ENCODE data around the gene KDM4C.
A peak's percentile ranks its signal among the peaks of the same experiment; 100 is the strongest.

Gene KDM4C

DNA sequence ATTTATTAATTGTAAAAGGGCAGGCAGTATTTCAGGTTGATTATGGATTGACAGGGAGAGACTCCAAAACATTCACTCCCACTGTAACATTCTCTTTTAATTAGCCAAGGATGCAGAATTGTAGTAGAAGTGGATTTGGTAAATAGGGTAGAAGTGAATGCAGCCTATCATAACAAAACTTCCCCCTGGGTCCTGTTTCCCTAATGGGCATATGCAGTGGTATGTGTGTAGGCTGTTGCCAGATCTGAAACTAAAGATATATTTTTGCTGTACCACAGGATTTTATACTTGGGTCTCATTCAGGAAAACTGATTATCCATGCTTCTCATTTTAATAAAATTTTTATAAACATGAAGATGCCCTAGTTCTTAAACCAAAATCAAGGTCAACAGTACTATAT lies 351.2 kb downstream of the KDM4C start:
- no peak overlapping the region for H3K4me3 ChIP-seq (ENCODE audit: low read depth, low read length)
- no peaks in the 10 kb centered on the region for H3K36me3 ChIP-seq
- no peak for TF ChIP-seq CTCF (IDR thresholded peaks at IDR 0.05; ENCODE audit: low read depth, low read length)
- H3K9me3 ChIP-seq = no peaks in the 10 kb centered on the region
- no peaks in the 10 kb centered on the region for H3K4me1 ChIP-seq
- no peaks in the 10 kb centered on the region for H3K27me3 ChIP-seq
- DNase-seq = no peak

GRCh38 chr9:7111413-7111812 lies 353.6 kb downstream of the KDM4C start:
- no peaks in the 10 kb centered on the region for H3K36me3 ChIP-seq

GRCh38 chr9:7115606-7116005 lies 357.8 kb downstream of the KDM4C start:
- DNase-seq = peak; percentile 51
- Histone ChIP-seq H3K36me3 (no peaks in the 10 kb centered on the region), H3K9me3 (no peaks in the 10 kb centered on the region), H3K4me1 (peaks cover 4% of the 10 kb centered on the region), H3K4me3 (ENCODE audit: low read depth, low read length) (no peak overlapping the region), H3K27me3 (no peaks in the 10 kb centered on the region)
- TF ChIP-seq CTCF (IDR thresholded peaks at IDR 0.05; ENCODE audit: low read depth, low read length) = no peak

More at GRCh38 chr9:7111413-7111812, 353.6 kb downstream of the KDM4C start:
- no peaks in the 10 kb centered on the region for H3K9me3 ChIP-seq
- no peak for TF ChIP-seq CTCF (IDR thresholded peaks at IDR 0.05; ENCODE audit: low read depth, low read length)
- H3K4me3 ChIP-seq (ENCODE audit: low read depth, low read length) = no peak overlapping the region
- H3K27me3 ChIP-seq = no peaks in the 10 kb centered on the region
- H3K4me1 ChIP-seq = peaks cover 4% of the 10 kb centered on the region
- no peak for DNase-seq

- DNase-seq = no peak
- no peak for TF ChIP-seq CTCF (IDR thresholded peaks at IDR 0.05; ENCODE audit: low read depth, low read length)
- H3K4me1 ChIP-seq = peaks cover 4% of the 10 kb centered on the region
- no peak overlapping the region for H3K4me3 ChIP-seq (ENCODE audit: low read depth, low read length)
- H3K27me3 ChIP-seq = no peaks in the 10 kb centered on the region
- no peaks in the 10 kb centered on the region for H3K36me3 ChIP-seq
- no peaks in the 10 kb centered on the region for H3K9me3 ChIP-seq
Observed at GRCh38 chr9:7117676-7118561, 360.1 kb downstream of the KDM4C start.

- Histone ChIP-seq H3K36me3 (no peaks in the 10 kb centered on the region), H3K4me3 (ENCODE audit: low read depth, low read length) (no peak overlapping the region), H3K4me1 (peaks cover 4% of the 10 kb centered on the region), H3K27me3 (no peaks in the 10 kb centered on the region), H3K9me3 (no peaks in the 10 kb centered on the region)
- DNase-seq = no peak
- TF ChIP-seq CTCF (IDR thresholded peaks at IDR 0.05; ENCODE audit: low read depth, low read length) = no peak
Observed at GRCh38 chr9:7118633-7119032, 360.9 kb downstream of the KDM4C start.

DNA sequence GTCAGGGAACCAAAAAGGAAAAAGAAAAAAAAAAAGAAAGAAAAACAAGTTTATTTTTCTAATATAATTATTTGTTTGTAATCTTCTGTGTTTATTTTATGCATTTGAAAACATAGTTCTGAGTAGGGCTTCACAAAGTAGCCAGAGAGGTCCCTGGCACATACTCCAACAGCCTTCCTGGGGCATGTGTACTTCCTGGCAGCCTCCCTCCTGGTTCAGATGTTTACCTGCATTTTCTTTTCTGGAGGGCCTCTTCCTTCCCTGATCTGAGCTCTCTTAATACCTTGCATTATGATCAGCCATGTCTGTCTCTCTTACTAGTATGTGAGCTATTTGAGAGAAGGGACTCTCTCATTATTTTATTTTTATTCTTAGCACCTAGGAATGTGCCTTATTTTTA lies 361.8 kb downstream of the KDM4C start:
- no peak for DNase-seq
- peaks cover 4% of the 10 kb centered on the region for H3K4me1 ChIP-seq
- no peaks in the 10 kb centered on the region for H3K36me3 ChIP-seq
- H3K4me3 ChIP-seq (ENCODE audit: low read depth, low read length) = no peak overlapping the region
- H3K9me3 ChIP-seq = no peaks in the 10 kb centered on the region; the same call in 1 of the 2 replicates
- H3K27me3 ChIP-seq = no peaks in the 10 kb centered on the region
- TF ChIP-seq CTCF (IDR thresholded peaks at IDR 0.05; ENCODE audit: low read depth, low read length) = no peak

Measured in BE2C (cell line).